ENCODE measurements around the gene RASGRP4.

GRCh38 chr19:38424272-38424671 is 1.7 kb downstream of the RASGRP4 start:
- TF ChIP-seq, protein P1, sequence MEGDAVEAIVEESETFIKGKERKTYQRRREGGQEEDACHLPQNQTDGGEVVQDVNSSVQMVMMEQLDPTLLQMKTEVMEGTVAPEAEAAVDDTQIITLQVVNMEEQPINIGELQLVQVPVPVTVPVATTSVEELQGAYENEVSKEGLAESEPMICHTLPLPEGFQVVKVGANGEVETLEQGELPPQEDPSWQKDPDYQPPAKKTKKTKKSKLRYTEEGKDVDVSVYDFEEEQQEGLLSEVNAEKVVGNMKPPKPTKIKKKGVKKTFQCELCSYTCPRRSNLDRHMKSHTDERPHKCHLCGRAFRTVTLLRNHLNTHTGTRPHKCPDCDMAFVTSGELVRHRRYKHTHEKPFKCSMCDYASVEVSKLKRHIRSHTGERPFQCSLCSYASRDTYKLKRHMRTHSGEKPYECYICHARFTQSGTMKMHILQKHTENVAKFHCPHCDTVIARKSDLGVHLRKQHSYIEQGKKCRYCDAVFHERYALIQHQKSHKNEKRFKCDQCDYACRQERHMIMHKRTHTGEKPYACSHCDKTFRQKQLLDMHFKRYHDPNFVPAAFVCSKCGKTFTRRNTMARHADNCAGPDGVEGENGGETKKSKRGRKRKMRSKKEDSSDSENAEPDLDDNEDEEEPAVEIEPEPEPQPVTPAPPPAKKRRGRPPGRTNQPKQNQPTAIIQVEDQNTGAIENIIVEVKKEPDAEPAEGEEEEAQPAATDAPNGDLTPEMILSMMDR (conservative IDR thresholded peaks at IDR 0.05; ENCODE audit: low read length), result no peak
- TF ChIP-seq EZH2phosphoT487 (IDR thresholded peaks at IDR 0.05; ENCODE audit: borderline replicate concordance), result no peak
